Measurements from ENCODE around the gene TMX1. TPM values are rescaled to one million over a fixed set of nuclear protein-coding genes. Genes with fewer than 3 reads are reported as not detected.

Gene TMX1
- total RNA-seq, 4 donors from 2014 or later = 19.4 to 25.1 (median 20.9) TPM

DNA sequence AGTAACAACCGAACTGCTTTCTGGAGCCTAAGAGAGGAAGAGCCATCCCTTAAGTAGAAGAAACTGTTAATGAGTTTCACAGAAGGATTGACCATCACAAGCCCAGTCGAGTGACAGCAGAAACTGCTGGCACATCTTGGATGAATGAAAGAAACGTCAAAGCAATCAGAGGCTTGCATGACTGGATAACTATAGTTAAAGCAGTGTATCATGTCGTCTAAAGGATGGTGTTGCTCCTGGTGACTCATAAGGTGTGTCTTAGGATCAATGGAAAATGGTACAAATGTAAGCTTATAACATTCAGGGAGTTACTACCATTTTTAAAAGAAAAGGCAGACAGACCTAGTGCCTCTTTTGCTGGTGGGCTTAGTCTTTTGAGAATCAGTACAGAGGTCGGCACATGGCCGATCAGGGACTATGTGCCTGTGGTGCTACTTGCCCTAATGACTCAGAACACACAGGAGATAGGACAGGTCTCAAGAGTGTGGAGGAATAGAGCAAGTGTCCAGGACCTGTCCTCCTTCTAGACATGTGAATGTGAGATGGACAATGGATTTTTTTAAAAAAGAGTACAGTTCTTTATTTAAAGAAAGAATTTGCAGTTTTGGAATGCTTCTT is 55.7 kb downstream of the TMX1 start:
- TF ChIP-seq POLR2A (IDR thresholded peaks at IDR 0.05) (no peak), EP300 (IDR thresholded peaks at IDR 0.05) (no peak)
- TF ChIP-seq, protein P1, sequence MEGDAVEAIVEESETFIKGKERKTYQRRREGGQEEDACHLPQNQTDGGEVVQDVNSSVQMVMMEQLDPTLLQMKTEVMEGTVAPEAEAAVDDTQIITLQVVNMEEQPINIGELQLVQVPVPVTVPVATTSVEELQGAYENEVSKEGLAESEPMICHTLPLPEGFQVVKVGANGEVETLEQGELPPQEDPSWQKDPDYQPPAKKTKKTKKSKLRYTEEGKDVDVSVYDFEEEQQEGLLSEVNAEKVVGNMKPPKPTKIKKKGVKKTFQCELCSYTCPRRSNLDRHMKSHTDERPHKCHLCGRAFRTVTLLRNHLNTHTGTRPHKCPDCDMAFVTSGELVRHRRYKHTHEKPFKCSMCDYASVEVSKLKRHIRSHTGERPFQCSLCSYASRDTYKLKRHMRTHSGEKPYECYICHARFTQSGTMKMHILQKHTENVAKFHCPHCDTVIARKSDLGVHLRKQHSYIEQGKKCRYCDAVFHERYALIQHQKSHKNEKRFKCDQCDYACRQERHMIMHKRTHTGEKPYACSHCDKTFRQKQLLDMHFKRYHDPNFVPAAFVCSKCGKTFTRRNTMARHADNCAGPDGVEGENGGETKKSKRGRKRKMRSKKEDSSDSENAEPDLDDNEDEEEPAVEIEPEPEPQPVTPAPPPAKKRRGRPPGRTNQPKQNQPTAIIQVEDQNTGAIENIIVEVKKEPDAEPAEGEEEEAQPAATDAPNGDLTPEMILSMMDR (IDR thresholded peaks at IDR 0.05) = no peak
- no peak for DNase-seq (ENCODE audit: low spot score in 2 of 2)
- H3K9me3 ChIP-seq = no peaks in the 10 kb centered on the region
- 78 to 83% methylated on average over 6 of the region's 6 CpGs for WGBS, 2 donors
- H3K27ac ChIP-seq = no peak overlapping the region
- peaks cover 0 to 26% (median 4%) of the 10 kb centered on the region in 4 donors for H3K4me1 ChIP-seq
- H3K36me3 ChIP-seq = no peaks in the 10 kb centered on the region
- no peaks in the 10 kb centered on the region for H3K27me3 ChIP-seq
- H3K4me3 ChIP-seq = no peak overlapping the region

DNA sequence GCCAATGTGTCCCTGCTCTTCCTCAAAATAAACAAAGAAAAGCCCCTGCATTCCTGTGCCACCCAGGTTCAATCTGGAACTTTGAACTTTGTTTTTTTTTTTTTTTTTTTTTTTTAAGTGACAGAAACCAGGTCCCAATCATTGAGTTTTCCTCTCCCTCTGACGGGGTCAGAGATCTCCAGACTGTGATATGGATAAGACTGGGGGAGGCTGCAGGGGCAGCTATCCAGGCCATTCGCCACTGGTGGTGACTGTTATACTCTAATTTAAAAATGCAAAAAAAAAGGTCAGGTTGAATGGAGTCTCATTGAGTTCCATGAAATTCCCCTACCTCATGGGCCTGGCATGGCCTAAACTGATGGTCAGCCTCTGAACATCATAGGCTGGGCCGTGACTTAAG is 57.0 kb downstream of the TMX1 start:
- H3K9me3 ChIP-seq = no peaks in the 10 kb centered on the region
- no peak overlapping the region for H3K4me3 ChIP-seq
- H3K4me1 ChIP-seq = peaks cover 0 to 26% (median 4%) of the 10 kb centered on the region in 4 donors
- WGBS, 2 donors = 95 to 99% methylated on average over 3 of the region's 3 CpGs
- H3K27me3 ChIP-seq = no peaks in the 10 kb centered on the region
- no peaks in the 10 kb centered on the region for H3K36me3 ChIP-seq
- TF ChIP-seq EP300 (IDR thresholded peaks at IDR 0.05) = no peak
- TF ChIP-seq, protein P1 (IDR thresholded peaks at IDR 0.05) = no peak
- no peak for TF ChIP-seq POLR2A (IDR thresholded peaks at IDR 0.05)
- DNase-seq (ENCODE audit: low spot score in 2 of 2) = no peak
- no peak overlapping the region for H3K27ac ChIP-seq

DNA sequence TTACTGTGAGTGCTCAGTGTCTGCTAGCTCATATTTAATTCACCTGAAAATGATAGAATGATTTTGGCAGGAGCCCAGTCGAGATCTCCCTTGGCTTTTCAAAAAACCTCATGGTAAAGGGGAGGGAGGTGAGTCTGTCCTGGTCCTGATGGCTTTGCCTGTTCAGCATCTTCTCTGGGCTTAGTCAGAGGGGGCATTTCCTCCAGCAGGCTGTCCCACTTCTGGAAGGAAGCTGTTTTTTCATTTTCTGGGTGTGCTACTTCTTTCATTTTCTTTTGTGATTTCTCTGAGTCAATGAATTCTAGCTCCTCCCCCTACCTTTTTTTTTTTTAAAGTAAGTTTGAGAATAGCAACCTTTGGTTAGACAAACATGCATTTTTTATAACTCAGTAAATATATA is 58.8 kb downstream of the TMX1 start:
- Histone ChIP-seq H3K27ac (no peak overlapping the region), H3K4me1 (peaks cover 0 to 13% (median 0%) of the 10 kb centered on the region in 4 donors), H3K36me3 (no peaks in the 10 kb centered on the region), H3K4me3 (no peak overlapping the region), H3K9me3 (no peaks in the 10 kb centered on the region), H3K27me3 (no peaks in the 10 kb centered on the region)
- WGBS, 2 donors = 84 to 100% methylated on average over 1 of the region's 1 CpG
- no peak for DNase-seq (ENCODE audit: low spot score in 2 of 2)
- TF ChIP-seq EP300 (IDR thresholded peaks at IDR 0.05) (no peak), POLR2A (IDR thresholded peaks at IDR 0.05) (no peak)
- TF ChIP-seq, protein P1 (IDR thresholded peaks at IDR 0.05) = no peak

DNA sequence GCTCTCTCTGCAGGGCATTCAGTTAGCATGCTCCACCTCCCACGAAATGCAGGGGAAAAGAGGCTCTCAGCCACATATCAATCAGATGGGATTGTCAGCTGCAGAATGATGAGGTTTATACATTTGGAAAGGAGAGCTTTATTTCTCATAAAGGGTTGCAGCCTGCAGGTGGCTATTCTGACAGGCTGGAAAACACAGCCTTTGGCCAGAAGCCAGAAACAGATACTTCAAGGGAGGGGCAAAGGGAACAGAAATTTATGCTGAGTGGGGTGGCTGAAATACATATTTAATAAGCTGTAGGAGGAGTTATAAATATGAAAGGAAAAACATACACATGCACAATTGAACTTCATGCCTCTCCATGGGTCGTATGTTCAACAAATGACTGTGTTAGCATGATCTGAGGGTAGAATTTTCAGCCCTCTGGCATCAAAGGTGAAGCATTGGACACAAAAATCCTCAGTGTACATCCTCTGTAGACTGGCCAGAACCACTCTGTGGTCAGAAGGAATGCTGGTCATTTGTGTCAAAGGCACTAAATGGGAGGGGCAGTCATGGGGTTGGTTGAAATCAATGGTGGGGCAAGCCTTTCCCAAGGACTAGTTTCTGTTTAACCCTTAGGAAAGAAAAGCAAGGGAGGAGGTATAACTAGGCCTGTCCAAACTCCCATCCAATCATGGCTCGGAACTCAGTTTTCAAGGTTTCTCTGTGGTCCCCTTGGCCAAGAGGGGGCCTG is 62.4 kb downstream of the TMX1 start:
- no peak overlapping the region for H3K27ac ChIP-seq
- no peaks in the 10 kb centered on the region for H3K36me3 ChIP-seq
- H3K9me3 ChIP-seq = no peaks in the 10 kb centered on the region
- TF ChIP-seq POLR2A (IDR thresholded peaks at IDR 0.05) (no peak), EP300 (IDR thresholded peaks at IDR 0.05) (no peak)
- TF ChIP-seq, protein P1 (IDR thresholded peaks at IDR 0.05) = no peak
- H3K4me3 ChIP-seq = no peak overlapping the region
- H3K4me1 ChIP-seq = peaks cover 0 to 23% (median 6%) of the 10 kb centered on the region in 4 donors
- H3K27me3 ChIP-seq = no peaks in the 10 kb centered on the region
- WGBS, 2 donors = 78 to 84% methylated on average over 3 of the region's 3 CpGs
- DNase-seq (ENCODE audit: low spot score in 2 of 2) = no peak

DNA sequence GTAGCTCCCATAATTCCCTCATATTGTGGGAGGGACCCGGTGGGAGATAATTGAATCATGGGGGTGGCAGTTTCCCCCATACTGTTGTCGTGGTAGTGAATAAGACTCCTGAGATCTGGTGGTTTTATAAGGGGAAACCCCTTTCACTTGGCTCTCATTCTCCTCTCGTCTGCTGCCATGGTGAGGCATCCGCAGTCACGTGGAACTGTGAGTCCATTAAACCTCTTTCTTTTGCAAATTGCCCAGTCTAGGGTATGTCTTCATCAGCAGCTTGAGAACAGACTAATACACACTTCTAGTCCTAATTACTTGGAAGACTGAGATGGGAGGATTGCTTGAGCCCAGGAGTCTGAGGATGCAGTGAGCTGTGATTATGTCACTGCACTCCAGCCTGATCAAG is 64.4 kb downstream of the TMX1 start:
- 56 to 68% methylated on average over 5 of the region's 5 CpGs for WGBS, 2 donors

More for the DNA sequence above, 64.4 kb downstream of the TMX1 start:
- DNase-seq (ENCODE audit: low spot score in 2 of 2) = no peak
- H3K36me3 ChIP-seq = no peaks in the 10 kb centered on the region
- no peaks in the 10 kb centered on the region for H3K9me3 ChIP-seq
- peak overlapping the region in 1 of 4 donors; percentile 16 for H3K27ac ChIP-seq
- H3K4me3 ChIP-seq = no peak overlapping the region
- H3K4me1 ChIP-seq = peaks cover 0 to 23% (median 6%) of the 10 kb centered on the region in 4 donors
- TF ChIP-seq POLR2A (IDR thresholded peaks at IDR 0.05) (no peak), EP300 (IDR thresholded peaks at IDR 0.05) (no peak)
- TF ChIP-seq, protein P1 (IDR thresholded peaks at IDR 0.05) = no peak
- no peaks in the 10 kb centered on the region for H3K27me3 ChIP-seq
